ENCODE data around the gene DGCR2. TPM values are rescaled to one million over a fixed set of nuclear protein-coding genes. Genes with fewer than 3 reads are reported as not detected.

Gene DGCR2
- total and polyA plus RNA-seq, 2 donors from 2014 or later: 37.5 to 67.7 TPM

DNA sequence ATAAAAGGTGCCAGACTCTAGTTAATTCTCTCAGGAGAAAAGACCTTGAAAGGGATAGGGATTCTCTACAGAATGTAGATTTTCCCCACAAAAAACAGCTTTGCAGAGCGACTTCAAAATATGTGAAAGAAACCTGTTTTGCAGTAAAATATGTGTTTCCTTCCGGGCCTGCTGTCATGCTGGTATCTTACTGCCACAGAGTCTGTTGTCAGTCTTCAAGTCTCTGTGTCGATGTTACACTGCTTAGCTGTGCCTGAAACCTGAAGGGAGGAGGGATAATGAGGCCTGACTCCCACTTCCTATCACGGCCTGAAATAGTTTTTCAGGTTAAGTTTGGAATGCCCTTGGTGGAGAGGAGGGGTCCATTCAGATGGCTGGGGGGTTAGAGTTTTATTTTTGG lies 1.7 kb upstream of the DGCR2 start:
- TF ChIP-seq, protein P1, sequence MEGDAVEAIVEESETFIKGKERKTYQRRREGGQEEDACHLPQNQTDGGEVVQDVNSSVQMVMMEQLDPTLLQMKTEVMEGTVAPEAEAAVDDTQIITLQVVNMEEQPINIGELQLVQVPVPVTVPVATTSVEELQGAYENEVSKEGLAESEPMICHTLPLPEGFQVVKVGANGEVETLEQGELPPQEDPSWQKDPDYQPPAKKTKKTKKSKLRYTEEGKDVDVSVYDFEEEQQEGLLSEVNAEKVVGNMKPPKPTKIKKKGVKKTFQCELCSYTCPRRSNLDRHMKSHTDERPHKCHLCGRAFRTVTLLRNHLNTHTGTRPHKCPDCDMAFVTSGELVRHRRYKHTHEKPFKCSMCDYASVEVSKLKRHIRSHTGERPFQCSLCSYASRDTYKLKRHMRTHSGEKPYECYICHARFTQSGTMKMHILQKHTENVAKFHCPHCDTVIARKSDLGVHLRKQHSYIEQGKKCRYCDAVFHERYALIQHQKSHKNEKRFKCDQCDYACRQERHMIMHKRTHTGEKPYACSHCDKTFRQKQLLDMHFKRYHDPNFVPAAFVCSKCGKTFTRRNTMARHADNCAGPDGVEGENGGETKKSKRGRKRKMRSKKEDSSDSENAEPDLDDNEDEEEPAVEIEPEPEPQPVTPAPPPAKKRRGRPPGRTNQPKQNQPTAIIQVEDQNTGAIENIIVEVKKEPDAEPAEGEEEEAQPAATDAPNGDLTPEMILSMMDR (IDR thresholded peaks at IDR 0.05; ENCODE audit: borderline replicate concordance, extremely low read depth, insufficient read depth): no peak
- H3K4me3 ChIP-seq (ENCODE audit: low read length in 3 of 3): no peak overlapping the region
- FAIRE-seq: no peak
- no peaks in the 10 kb centered on the region for H3K9me3 ChIP-seq (ENCODE audit: control insufficient read depth in 2 of 3, insufficient read depth in 1 of 3, low read length in 3 of 3)
- H3K9ac ChIP-seq (ENCODE audit: low read length in 3 of 3): no peak overlapping the region
- H3K36me3 ChIP-seq (ENCODE audit: control insufficient read depth in 2 of 3, insufficient read depth in 3 of 3, low read length in 3 of 3): no peaks in the 10 kb centered on the region
- DNase-seq: no peak
- H3K4me1 ChIP-seq (ENCODE audit: control insufficient read depth in 2 of 3, insufficient read depth in 2 of 3, low read depth in 1 of 3, low read length in 3 of 3): peaks cover 0 to 25% (median 12%) of the 10 kb centered on the region in 3 donors
- no peak overlapping the region for H3K27ac ChIP-seq (ENCODE audit: low read depth in 2 of 2, low read length in 2 of 2)
- H3K27me3 ChIP-seq (ENCODE audit: control insufficient read depth, insufficient read depth, low read length): no peaks in the 10 kb centered on the region
- intact Hi-C loops (cut with DNase I): no loop called here

DNA sequence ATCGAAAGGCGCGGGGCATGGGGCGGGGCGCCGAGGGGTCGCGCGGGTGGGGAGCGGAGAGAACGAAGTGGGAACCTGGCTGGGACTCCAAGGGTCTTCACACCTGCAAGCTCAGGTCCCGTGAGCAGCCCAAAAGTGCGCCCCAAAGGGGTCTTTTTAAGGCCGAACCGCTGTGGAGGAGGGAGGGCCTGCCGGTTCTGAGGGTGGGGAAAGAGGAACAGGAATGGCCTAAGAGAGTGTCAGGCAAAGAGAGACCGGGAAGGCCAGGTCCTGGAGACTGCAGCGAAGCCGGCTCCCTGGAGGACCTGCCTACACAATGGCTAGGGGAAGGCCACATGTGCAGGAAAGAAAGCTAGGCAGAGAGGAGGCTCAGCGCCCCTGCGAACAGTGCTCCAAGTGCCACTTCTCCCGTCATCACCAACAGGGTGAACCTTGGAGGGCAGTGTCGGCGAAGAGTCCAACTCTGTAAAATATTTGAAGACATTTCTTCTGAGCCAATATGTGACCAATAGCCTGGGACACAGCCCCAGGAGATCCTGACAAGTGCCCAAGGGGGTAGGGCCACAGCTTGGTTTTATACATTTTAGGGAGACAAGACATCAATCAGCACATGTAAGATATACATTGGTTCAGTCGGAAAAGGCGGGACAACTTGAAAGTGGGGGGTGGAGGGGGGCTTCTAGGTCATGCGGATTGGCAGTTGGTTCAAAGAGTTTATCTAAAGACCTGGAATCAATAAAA lies 710 bp upstream of the DGCR2 start:
- Histone ChIP-seq H3K9me3 (ENCODE audit: control insufficient read depth in 2 of 3, insufficient read depth in 1 of 3, low read length in 3 of 3) (no peaks in the 10 kb centered on the region), H3K36me3 (ENCODE audit: control insufficient read depth in 2 of 3, insufficient read depth in 3 of 3, low read length in 3 of 3) (no peaks in the 10 kb centered on the region), H3K27me3 (ENCODE audit: control insufficient read depth, insufficient read depth, low read length) (no peaks in the 10 kb centered on the region), H3K9ac (ENCODE audit: low read length in 3 of 3) (peak overlapping the region in 2 of 3 donors; percentile 37 to 46), H3K4me1 (ENCODE audit: control insufficient read depth in 2 of 3, insufficient read depth in 2 of 3, low read depth in 1 of 3, low read length in 3 of 3) (peaks cover 0 to 27% (median 16%) of the 10 kb centered on the region in 3 donors), H3K4me3 (ENCODE audit: low read length in 3 of 3) (peak overlapping the region; percentile 34 to 54 (median 53)), H3K27ac (ENCODE audit: low read depth in 2 of 2, low read length in 2 of 2) (no peak overlapping the region)
- intact Hi-C loops (cut with DNase I): no loop called here
- no peak for FAIRE-seq
- DNase-seq: peak in 2 of 5 donors; percentile 47 to 53
- TF ChIP-seq, protein P1 (IDR thresholded peaks at IDR 0.05; ENCODE audit: borderline replicate concordance, extremely low read depth, insufficient read depth): no peak

DNA sequence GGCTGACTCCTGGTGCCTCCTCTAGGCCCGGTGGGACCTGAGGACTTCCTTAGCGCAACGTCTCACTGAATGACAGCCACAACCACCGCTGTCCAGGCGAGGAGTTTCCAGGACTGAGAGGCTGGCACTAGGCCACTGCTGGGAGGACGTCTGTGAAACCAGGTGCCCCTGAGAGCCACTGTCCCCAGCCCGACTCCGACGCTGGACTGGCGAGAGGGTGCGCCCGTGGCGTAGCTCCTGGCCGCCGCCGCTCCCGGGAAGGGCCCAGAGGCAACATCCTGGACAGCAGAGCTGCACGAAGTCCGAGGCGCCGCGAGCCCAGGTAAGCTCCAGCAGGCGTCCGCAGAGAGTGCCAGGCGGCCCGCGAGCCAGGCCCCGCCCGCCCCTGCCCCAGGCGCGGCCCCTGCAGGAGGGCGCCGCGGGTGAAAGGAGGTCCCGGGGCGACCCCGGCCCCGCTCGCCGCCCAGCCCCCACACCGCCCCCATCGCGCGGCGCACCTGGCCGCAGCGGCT lies 525 bp downstream of the DGCR2 start:
- H3K36me3 ChIP-seq (ENCODE audit: control insufficient read depth in 2 of 3, insufficient read depth in 3 of 3, low read length in 3 of 3): no peaks in the 10 kb centered on the region
- peak overlapping the region; percentile 86 to 88 for H3K27ac ChIP-seq (ENCODE audit: low read depth in 2 of 2, low read length in 2 of 2)
- H3K4me1 ChIP-seq (ENCODE audit: control insufficient read depth in 2 of 3, insufficient read depth in 2 of 3, low read depth in 1 of 3, low read length in 3 of 3): peaks cover 0 to 31% (median 20%) of the 10 kb centered on the region in 3 donors
- TF ChIP-seq, protein P1 (IDR thresholded peaks at IDR 0.05; ENCODE audit: borderline replicate concordance, extremely low read depth, insufficient read depth): no peak
- peak overlapping the region; percentile 74 to 80 (median 80) for H3K9ac ChIP-seq (ENCODE audit: low read length in 3 of 3)
- intact Hi-C loops (cut with DNase I): no loop called here
- no peaks in the 10 kb centered on the region for H3K27me3 ChIP-seq (ENCODE audit: control insufficient read depth, insufficient read depth, low read length)
- H3K9me3 ChIP-seq (ENCODE audit: control insufficient read depth in 2 of 3, insufficient read depth in 1 of 3, low read length in 3 of 3): no peaks in the 10 kb centered on the region
- FAIRE-seq (no peak), DNase-seq (peak; percentile 49 to 90 (median 60))
- H3K4me3 ChIP-seq (ENCODE audit: low read length in 3 of 3): peak overlapping the region; percentile 78 to 94 (median 91)

Data from kidney (tissue), 14 donors.